Astrocyte (in vitro differentiated cells and primary cell): ENCODE data around the gene UBFD1. TPM values are rescaled to one million over a fixed set of nuclear protein-coding genes. Genes with fewer than 3 reads are reported as not detected.

Experiments
- DNase-seq: peaks from one replicate; pipeline ENCODE4 v3.0.0-alpha.2; 2010; ENCODE audit warnings: low read depth
- FAIRE-seq: peaks from 2 replicates; lab custom pipeline; 2011; peaks lifted over from hg19 to GRCh38; lab: Jason Lieb, UNC
- H2AFZ ChIP-seq: 2 replicates; pipeline ENCODE4 v1.6.0; 2012; ENCODE audit warnings: low read depth, low read length, inconsistent platforms
- H3K27ac ChIP-seq: 2 replicates; pipeline ENCODE4 v1.5.1; 2011; ENCODE audit warnings: low read depth, low read length, inconsistent platforms
- H3K27me3 ChIP-seq: 2 replicates; pipeline ENCODE4 v1.6.0; 2011; ENCODE audit warnings: low read length, inconsistent platforms; ENCODE audit not compliant: insufficient read depth
- H3K36me3 ChIP-seq: 2 replicates; pipeline ENCODE4 v1.5.1; 2011; ENCODE audit warnings: low read length, inconsistent platforms; ENCODE audit not compliant: insufficient read depth
- H3K4me1 ChIP-seq: 2 replicates; pipeline ENCODE4 v1.5.1; 2011; ENCODE audit warnings: low read length, inconsistent platforms; ENCODE audit not compliant: insufficient read depth
- H3K4me2 ChIP-seq: 2 replicates; pipeline ENCODE4 v1.6.0; 2012; ENCODE audit warnings: low read length, inconsistent platforms
- H3K4me3 ChIP-seq: 2 replicates; pipeline ENCODE4 v1.5.1; 2011; ENCODE audit warnings: low read depth, mild to moderate bottlenecking, low read length, inconsistent platforms; ENCODE audit not compliant: insufficient read depth
- H3K79me2 ChIP-seq: 2 replicates; pipeline ENCODE4 v1.6.0; 2012; ENCODE audit warnings: mild to moderate bottlenecking, low read length, inconsistent platforms; ENCODE audit not compliant: insufficient read depth
- H3K9ac ChIP-seq: 2 replicates; pipeline ENCODE4 v1.6.0; 2012; ENCODE audit warnings: mild to moderate bottlenecking, low read length, inconsistent platforms
- H3K9me3 ChIP-seq: 2 replicates; pipeline ENCODE4 v1.5.1; 2012; ENCODE audit warnings: low read depth, mild to moderate bottlenecking, low read length, inconsistent platforms; ENCODE audit not compliant: insufficient read depth
- H4K20me1 ChIP-seq: 2 replicates; pipeline ENCODE4 v1.6.0; 2012; ENCODE audit warnings: low read length, inconsistent platforms; ENCODE audit not compliant: insufficient read depth
- H3K27ac Mint-ChIP-seq: one replicate; pipeline ENCODE4 v1.8.0; 2021; ENCODE audit warnings: mild to moderate bottlenecking, mixed read lengths; ENCODE audit not compliant: unreplicated experiment
- H3K27me3 Mint-ChIP-seq: one replicate; pipeline ENCODE4 v1.8.0; 2021; ENCODE audit warnings: low read depth, mixed read lengths; ENCODE audit not compliant: unreplicated experiment
- H3K36me3 Mint-ChIP-seq: one replicate; pipeline ENCODE4 v1.8.0; 2021; ENCODE audit warnings: low read depth, mixed read lengths; ENCODE audit not compliant: unreplicated experiment
- H3K4me1 Mint-ChIP-seq: one replicate; pipeline ENCODE4 v1.8.0; 2021; ENCODE audit warnings: low read depth, mixed read lengths; ENCODE audit not compliant: unreplicated experiment
- H3K4me3 Mint-ChIP-seq: one replicate; pipeline ENCODE4 v1.8.0; 2021; ENCODE audit warnings: mild to moderate bottlenecking, moderate library complexity, mixed read lengths; ENCODE audit not compliant: unreplicated experiment
- H3K9me3 Mint-ChIP-seq: one replicate; pipeline ENCODE4 v1.8.0; 2021; ENCODE audit warnings: mild to moderate bottlenecking, mixed read lengths; ENCODE audit not compliant: unreplicated experiment
- EZH2 ChIP-seq: IDR thresholded peaks from 2 replicates; pipeline ENCODE4 v1.6.1; 2012; ENCODE audit warnings: mild to moderate bottlenecking, low read length, inconsistent platforms; ENCODE audit not compliant: insufficient read depth
- total RNA-seq: library from RNA; stranded (reverse); gene quantifications from 2 replicates; pipeline ENCODE4 v1.2.1, GENCODE V29; 2021
- TF ChIP-seq, protein P1 (sequence below): IDR thresholded peaks from 2 replicates; pipeline ENCODE4 v1.5.1; 2011; ENCODE audit warnings: low read depth, mild to moderate bottlenecking, inconsistent platforms, low read length, moderate library complexity; ENCODE audit not compliant: insufficient read depth

UBFD1 gene
- total RNA-seq, 1 donor from 2014 or later = 146 TPM

DNA sequence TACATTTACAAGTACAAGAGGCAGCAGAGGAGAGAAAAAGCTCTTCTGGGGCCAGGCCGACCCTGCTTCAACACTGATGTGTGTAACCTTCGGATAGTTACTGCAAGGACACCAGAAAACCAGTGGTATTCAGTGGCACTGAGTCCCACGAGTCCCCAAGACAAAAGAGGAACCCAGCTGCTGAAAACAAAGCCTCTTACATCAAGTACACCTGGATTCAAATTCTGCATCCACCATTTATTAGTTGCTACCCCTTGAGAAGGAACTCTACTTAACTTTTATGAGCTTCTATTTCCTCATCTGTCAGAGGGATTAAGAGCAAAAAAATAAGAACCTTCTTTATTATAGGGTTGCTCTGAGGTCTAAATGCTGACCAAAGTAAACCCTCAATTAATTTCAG is 3.0 kb upstream of the UBFD1 start:
- H3K4me2 ChIP-seq = no peak overlapping the region
- peaks cover 16% of the 10 kb centered on the region for H3K36me3 ChIP-seq
- peaks cover 9% of the 10 kb centered on the region for H3K4me1 Mint-ChIP-seq
- FAIRE-seq = no peak
- no peaks in the 10 kb centered on the region for H3K27me3 Mint-ChIP-seq
- no peak overlapping the region for H3K27ac ChIP-seq
- H3K4me3 Mint-ChIP-seq = no peak overlapping the region
- peaks cover 11% of the 10 kb centered on the region for H3K36me3 Mint-ChIP-seq
- H2AFZ ChIP-seq = no peak overlapping the region
- H3K79me2 ChIP-seq = peaks cover 37% of the 10 kb centered on the region
- no peaks in the 10 kb centered on the region for H3K9me3 ChIP-seq
- H3K4me1 ChIP-seq = peaks cover 8% of the 10 kb centered on the region
- no peak for DNase-seq
- no peak overlapping the region for H3K4me3 ChIP-seq
- H3K9me3 Mint-ChIP-seq = peaks cover 6% of the 10 kb centered on the region
- H3K27me3 ChIP-seq = no peaks in the 10 kb centered on the region
- no peak overlapping the region for H3K27ac Mint-ChIP-seq
- no peak for TF ChIP-seq EZH2
- TF ChIP-seq, protein P1, sequence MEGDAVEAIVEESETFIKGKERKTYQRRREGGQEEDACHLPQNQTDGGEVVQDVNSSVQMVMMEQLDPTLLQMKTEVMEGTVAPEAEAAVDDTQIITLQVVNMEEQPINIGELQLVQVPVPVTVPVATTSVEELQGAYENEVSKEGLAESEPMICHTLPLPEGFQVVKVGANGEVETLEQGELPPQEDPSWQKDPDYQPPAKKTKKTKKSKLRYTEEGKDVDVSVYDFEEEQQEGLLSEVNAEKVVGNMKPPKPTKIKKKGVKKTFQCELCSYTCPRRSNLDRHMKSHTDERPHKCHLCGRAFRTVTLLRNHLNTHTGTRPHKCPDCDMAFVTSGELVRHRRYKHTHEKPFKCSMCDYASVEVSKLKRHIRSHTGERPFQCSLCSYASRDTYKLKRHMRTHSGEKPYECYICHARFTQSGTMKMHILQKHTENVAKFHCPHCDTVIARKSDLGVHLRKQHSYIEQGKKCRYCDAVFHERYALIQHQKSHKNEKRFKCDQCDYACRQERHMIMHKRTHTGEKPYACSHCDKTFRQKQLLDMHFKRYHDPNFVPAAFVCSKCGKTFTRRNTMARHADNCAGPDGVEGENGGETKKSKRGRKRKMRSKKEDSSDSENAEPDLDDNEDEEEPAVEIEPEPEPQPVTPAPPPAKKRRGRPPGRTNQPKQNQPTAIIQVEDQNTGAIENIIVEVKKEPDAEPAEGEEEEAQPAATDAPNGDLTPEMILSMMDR = no peak
- H4K20me1 ChIP-seq = peaks cover 8% of the 10 kb centered on the region
- H3K9ac ChIP-seq = no peak overlapping the region

DNA sequence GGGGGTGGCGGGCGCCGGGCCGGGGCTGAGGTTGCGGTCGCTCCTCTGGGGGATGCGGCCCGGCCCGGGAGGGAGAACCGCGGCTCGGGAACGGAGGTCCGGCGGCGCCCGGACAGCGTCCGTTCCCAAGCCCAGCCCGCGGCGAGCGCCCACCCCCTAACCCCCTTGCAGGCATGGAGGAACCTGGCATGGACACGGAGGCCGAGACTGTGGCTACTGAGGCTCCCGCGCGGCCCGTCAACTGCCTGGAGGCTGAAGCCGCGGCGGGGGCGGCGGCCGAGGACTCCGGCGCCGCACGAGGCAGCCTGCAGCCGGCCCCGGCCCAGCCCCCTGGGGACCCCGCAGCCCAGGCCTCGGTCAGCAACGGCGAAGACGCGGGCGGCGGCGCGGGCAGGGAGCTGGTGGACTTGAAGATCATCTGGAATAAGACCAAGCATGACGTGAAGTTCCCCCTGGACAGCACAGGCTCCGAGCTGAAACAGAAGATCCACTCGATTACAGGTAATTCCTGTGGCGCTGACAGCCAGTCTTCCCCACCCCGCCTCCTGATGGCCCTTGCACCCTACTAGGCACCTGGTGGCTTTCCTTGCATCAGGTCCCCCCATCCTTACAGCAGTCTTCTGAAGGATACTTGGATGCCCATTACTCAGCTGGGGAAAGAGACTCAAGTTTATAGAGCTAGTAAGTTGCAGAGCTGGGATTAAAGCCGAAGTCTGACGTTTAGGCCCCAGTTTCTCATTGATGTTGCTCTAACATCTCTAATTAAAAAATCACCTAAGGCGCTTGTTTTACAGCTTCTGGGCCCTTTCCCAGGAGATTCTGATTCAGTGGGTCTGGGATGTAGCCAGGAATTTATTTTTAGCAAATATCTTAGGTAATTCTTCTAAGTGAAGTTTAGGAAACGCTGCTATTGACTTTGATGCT is 514 bp downstream of the UBFD1 start:
- FAIRE-seq (no peak), DNase-seq (peak; percentile 38)
- Histone ChIP-seq H3K4me2 (peak overlapping the region; percentile 90), H3K36me3 (peaks cover 34% of the 10 kb centered on the region), H3K9me3 (no peaks in the 10 kb centered on the region), H3K27me3 (no peaks in the 10 kb centered on the region), H3K27ac (peak overlapping the region; percentile 91), H2AFZ (peak overlapping the region; percentile 68), H3K79me2 (peaks cover 63% of the 10 kb centered on the region), H3K4me3 (peak overlapping the region; percentile 95), H4K20me1 (peaks cover 41% of the 10 kb centered on the region), H3K4me1 (peaks cover 8% of the 10 kb centered on the region), H3K9ac (peak overlapping the region; percentile 97)
- Mint-ChIP-seq H3K27ac (peak overlapping the region; percentile 58), H3K9me3 (peaks cover 6% of the 10 kb centered on the region), H3K27me3 (no peaks in the 10 kb centered on the region), H3K4me3 (peak overlapping the region; percentile 96), H3K4me1 (peaks cover 25% of the 10 kb centered on the region), H3K36me3 (peaks cover 17% of the 10 kb centered on the region)
- TF ChIP-seq, protein P1 = no peak
- TF ChIP-seq EZH2 = no peak

DNA sequence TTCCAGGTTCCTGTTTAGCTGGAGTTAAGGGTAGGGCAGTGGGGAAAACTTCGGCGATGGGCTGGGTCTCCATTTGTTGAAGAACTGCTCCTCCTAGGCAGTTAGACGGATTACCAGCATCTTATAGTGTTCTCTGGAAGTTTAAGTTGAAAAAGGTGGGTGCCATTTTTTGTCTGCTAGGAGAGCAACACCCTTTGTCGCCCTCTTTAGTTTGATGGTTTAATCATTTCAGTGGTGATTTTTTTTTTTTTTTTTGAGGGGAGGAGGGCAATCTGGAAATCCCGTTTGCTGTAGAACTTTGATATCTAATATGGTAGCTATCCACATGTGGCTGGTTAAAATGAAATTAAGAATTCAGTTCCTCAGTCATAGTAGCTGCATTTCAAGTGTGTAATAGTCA is 4.1 kb downstream of the UBFD1 start:
- Mint-ChIP-seq H3K36me3 (peaks cover 28% of the 10 kb centered on the region), H3K4me3 (no peak overlapping the region), H3K27ac (peak overlapping the region; percentile 69), H3K27me3 (no peaks in the 10 kb centered on the region), H3K9me3 (peaks cover 5% of the 10 kb centered on the region), H3K4me1 (peaks cover 35% of the 10 kb centered on the region)
- TF ChIP-seq EZH2 = no peak
- TF ChIP-seq, protein P1 = no peak
- Histone ChIP-seq H4K20me1 (peaks cover 72% of the 10 kb centered on the region), H3K36me3 (peaks cover 60% of the 10 kb centered on the region), H3K79me2 (peaks cover 58% of the 10 kb centered on the region), H3K27me3 (no peaks in the 10 kb centered on the region), H3K27ac (no peak overlapping the region), H3K9me3 (no peaks in the 10 kb centered on the region), H2AFZ (no peak overlapping the region), H3K9ac (no peak overlapping the region), H3K4me1 (peaks cover 8% of the 10 kb centered on the region), H3K4me2 (no peak overlapping the region), H3K4me3 (no peak overlapping the region)
- FAIRE-seq = no peak
- DNase-seq = no peak
